GM19025 (cell line): ENCODE measurements around the gene CNTNAP2.

Experiments
- ATAC-seq: cut with Tn5 transposase; IDR thresholded peaks from one replicate; pipeline ENCODE4 v1.9.1; 2021; ENCODE audit warnings: mild to moderate bottlenecking, low read depth, moderate library complexity; ENCODE audit not compliant: unreplicated experiment

The CNTNAP2 gene

DNA sequence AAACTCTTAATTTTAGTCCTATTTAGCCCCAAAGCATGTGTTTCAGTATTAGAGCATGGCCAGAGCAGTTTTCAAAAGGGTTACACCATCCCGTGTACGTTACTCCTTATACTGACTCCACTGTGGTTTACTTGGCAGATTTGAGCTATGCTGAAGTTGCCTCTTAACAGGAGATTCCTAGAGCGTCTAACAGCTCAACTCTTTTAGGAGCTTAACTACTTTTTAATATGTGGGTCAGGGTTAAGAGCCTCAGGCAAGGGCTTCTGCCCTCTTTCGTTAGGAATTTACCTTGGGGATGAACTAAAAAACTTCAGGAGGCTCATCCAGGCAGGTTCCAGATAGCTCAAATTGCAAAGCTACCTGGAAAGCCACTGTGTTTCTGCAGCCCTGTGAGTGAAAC lies 1799.2 kb downstream of the CNTNAP2 start:
- no peak for ATAC-seq

GRCh38 chr7:147916573-147916972 lies 1800.0 kb downstream of the CNTNAP2 start:
- ATAC-seq: no peak

GRCh38 chr7:147923841-147924240 lies 1807.2 kb downstream of the CNTNAP2 start:
- ATAC-seq: no peak

DNA sequence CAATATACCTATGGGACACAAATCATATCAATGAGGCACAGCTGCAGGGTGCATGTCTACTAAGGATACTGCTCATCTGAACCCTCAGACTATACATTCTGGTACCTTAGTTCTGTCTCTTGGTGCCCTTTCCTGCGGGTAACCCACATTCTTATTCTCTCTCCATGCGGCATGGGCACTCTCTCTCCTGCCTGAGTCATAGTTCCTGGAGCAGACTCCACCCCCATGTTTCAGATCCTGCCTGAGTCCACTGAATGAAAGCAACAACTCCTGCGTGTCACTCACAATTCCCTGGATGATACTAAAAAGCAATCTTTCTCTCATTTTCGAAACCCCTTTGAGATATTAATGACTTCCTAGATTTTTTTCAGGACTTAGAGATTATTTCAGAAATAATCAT lies 1820.8 kb downstream of the CNTNAP2 start:
- ATAC-seq: no peak

GRCh38 chr7:147941381-147941780 lies 1824.8 kb downstream of the CNTNAP2 start:
- no peak for ATAC-seq

DNA sequence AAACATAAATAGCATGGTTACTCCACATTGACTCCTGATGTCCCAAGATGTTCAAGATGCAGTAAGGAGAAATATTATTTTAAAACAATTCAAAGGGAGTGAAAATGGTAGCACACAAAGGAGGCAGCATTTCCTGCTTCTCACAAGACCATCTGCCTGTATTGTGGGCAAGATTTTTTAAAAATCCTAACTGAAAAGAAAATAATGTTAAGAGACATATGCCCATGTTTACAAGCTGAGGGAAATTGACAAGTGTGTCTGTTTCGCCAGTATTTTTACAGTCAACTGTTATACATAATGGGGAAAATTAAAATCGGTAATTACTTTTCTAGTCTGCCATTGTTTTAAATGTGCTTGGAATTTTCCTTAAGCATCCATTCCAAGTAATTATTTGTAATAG lies 1827.7 kb downstream of the CNTNAP2 start:
- ATAC-seq: no peak

DNA sequence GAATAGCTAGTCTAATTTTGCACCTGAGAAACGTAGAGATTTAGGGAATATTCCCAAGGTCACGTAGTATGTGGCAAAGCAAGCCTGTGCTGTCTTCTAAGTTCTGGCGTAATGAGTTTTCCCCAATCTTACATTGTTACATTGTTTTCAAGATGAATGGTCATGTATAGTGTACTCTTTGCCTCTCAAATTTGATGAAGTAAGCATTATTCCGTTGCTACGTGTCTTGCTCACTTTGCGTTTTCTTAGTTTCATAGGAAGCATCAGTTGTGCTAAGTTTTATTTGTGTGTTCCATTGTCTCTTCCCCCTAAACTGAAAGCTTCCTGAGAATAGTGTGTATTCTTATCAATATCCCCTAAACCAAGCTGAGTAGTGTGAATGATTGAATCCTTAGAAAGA lies 1836.3 kb downstream of the CNTNAP2 start:
- no peak for ATAC-seq

GRCh38 chr7:147968046-147968610 lies 1851.5 kb downstream of the CNTNAP2 start:
- no peak for ATAC-seq

DNA sequence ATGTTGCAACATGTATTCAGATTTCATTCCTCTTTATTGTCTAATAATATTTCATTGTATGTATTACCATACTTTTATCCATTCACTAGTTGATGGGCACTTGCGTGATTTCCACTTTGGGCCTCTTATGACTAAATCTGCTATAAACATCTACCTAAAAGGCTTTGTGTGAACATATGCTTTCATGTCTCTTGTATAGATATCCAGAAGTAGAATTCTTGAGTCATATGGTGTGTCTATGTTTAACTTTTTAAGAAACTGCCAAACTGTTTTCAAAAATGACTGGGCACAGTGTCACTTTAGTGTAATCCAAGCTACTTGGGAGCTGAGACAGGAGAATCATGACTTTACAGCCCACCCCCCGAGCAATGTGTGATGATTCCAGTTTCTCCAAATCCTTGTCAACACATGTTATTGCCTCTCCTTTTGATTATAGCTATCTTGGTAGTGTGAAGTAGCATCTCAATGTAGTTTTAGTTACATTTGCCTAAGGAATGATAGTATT lies 1855.1 kb downstream of the CNTNAP2 start:
- ATAC-seq: no peak

- no peak for ATAC-seq
These were observed 1861.6 kb downstream of the CNTNAP2 start for GRCh38 chr7:147978201-147978600.

- ATAC-seq: no peak
These were observed 1862.0 kb downstream of the CNTNAP2 start for GRCh38 chr7:147978651-147979050.

DNA sequence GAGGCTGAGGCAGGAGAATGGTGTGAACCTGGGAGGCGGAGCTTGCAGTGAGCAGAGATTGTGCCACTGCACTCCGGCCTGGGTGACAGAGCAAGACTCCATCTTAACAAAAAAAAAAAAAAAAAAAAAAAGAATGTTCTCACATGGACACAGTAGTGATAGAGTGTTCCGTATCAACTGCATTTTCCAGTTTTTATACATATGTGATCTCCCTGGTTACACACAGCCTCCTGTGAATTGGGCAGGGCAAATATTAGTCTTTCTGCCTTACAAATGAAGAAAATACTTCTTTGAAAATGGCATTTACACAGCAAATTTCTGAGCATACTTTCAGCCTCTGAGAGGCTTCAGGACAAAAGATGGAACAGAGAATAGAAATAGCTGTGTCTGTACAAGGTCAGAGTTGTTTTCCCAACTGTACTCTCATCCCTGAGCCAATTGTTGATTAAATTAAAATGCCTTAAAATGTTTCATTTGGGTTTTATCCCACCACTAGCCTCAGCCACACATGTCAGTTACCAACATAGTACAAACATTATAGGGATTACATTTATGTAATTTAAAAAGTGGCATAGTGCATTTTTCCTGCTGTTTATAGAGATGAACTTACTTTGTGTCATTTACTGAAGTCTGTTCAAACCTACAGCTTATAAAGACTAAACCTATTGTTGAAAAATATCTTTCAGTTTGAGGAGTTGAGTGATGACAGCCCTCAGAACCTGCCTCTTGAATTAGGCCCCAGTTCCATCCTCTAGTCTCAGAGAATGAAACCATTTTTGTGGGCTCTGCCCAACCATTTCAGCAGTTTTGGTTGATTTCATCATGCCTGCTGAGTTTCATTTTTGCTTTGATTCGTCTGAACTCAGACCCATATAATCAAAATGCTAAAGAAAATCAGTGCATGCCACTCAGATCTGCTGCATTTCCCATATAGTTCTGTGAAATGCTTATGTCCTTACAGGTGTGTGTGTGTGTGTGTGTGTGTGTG lies 1864.5 kb downstream of the CNTNAP2 start:
- no peak for ATAC-seq

- no peak for ATAC-seq
These were observed 1865.7 kb downstream of the CNTNAP2 start for GRCh38 chr7:147982307-147982706.

GRCh38 chr7:147984265-147984664 lies 1867.7 kb downstream of the CNTNAP2 start:
- no peak for ATAC-seq

DNA sequence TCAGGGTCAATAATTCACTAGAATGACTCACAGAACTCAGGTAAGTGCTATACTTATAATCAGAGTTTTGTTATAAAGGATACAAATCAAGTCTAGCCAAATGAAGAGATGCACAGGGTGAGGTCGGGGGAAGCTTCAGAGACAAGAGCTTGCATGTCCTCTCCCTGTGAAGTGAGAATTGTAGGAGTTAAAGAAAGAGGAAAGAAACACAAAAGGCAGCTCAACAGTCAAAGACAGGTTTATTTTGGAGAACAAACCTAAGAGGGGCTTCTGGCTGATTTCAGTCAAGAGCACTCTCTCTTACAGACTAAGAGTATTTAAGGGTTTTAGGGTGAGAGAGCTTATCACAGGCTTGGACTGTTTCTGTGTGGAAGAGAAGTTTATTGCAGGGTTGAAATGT lies 1873.5 kb downstream of the CNTNAP2 start:
- ATAC-seq: no peak

DNA sequence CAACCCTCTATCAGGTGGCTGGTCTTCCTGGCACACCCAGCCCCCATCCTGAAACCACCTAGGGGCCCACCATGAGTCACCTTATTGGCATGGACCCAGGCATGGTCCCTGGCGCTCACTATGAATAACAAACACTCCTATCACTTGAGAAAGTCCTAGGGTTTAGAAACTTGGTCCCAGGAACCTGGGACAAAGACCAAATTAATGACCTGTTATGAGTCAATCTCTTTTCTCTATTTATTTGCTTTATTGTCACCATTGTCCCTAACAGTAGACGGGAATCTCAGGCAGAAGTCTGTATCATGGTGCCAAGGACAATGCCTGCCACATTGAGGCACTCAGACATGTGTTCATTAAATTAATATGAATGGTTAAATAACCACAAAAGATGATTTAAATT lies 1874.3 kb downstream of the CNTNAP2 start:
- no peak for ATAC-seq

DNA sequence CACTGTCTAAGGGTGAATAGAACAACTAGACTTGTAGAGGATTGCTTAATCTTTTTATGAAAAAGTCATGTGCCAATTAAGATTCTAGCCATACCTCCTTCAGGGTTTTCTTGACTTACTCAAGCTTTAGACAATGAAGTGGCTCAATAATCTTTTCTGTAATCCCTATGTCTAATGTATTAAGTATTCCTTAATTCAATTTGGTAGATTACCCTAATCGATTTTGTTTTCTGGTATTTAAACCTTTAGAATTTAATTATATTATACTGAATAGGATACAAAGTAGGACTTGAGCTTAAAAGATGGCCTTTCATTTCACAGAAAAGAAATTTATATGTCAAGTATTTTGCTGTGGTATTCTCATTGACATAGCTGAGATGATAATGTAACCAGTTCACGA lies 1876.1 kb downstream of the CNTNAP2 start:
- ATAC-seq: no peak

DNA sequence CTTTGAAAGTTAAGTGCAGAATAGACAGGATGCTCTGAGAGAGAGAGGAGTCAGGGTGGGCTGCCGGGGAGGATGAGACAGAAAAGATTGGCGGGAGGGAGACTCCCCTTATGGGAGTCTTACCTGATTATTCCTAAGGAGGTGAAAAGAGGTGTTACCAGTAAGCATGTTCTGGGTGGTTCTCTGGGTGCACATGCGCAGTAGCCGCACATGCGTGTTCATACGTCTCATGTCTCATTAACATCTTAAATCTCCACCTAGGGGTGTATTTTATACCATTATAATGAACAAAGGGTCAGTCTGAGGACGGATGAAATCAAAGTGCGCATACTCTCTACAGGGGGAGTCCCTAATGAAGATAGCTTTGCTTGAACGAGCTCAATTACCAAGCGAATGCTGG lies 1881.0 kb downstream of the CNTNAP2 start:
- no peak for ATAC-seq

DNA sequence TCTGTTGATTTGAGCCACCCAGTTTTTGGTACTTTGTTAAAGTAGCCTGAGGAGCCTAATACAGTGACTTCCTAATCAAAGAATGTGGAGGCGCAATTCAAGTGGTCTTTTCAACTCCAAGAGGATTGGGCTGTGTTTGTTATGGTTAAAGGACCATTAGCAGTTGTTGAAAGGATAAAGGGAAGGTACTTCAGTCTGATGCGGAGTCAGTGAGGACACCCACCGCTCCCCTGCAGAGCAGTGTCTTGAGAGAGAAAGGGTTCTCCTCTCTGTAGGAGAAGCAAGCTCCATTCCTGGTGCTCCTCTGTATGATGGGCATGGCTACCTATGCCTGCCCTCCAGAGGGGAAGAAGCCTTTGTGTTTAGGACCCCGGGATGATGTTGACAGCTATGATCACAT lies 1883.4 kb downstream of the CNTNAP2 start:
- ATAC-seq: no peak

- ATAC-seq: no peak
These were observed 1895.2 kb downstream of the CNTNAP2 start for GRCh38 chr7:148011753-148012152.

GRCh38 chr7:148014001-148014400 lies 1897.4 kb downstream of the CNTNAP2 start:
- no peak for ATAC-seq

- no peak for ATAC-seq
These were observed 1897.9 kb downstream of the CNTNAP2 start for GRCh38 chr7:148014541-148014940.
